Measurements from ENCODE around the gene PLIN1. TPM values are rescaled to one million over a fixed set of nuclear protein-coding genes. Genes with fewer than 3 reads are reported as not detected.

PLIN1 gene
- total RNA-seq, 1 donor from 2014 or later: 4.7 TPM

DNA sequence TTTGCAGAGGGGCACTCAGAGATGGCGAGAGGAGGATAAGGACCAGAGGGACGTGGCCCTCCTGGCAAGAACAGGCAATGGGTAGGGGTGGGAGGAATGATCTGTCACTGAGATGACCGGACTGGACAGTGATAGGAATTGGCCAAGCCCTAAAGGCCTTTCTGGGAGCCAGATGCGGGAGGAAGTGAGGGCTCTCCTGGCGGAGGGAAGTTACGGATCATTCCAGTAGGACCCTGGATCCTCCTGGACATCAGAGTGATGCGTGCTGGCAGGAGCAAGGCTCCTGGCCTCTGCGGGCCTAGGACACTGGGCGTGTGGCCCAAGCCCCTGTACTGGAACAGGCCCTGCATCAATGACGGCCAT, 47.3 kb downstream of the PLIN1 start:
- DNase-seq: no peak
- no peak for ATAC-seq
- intact Hi-C loops (cut with micrococcal nuclease): no loop called here

DNA sequence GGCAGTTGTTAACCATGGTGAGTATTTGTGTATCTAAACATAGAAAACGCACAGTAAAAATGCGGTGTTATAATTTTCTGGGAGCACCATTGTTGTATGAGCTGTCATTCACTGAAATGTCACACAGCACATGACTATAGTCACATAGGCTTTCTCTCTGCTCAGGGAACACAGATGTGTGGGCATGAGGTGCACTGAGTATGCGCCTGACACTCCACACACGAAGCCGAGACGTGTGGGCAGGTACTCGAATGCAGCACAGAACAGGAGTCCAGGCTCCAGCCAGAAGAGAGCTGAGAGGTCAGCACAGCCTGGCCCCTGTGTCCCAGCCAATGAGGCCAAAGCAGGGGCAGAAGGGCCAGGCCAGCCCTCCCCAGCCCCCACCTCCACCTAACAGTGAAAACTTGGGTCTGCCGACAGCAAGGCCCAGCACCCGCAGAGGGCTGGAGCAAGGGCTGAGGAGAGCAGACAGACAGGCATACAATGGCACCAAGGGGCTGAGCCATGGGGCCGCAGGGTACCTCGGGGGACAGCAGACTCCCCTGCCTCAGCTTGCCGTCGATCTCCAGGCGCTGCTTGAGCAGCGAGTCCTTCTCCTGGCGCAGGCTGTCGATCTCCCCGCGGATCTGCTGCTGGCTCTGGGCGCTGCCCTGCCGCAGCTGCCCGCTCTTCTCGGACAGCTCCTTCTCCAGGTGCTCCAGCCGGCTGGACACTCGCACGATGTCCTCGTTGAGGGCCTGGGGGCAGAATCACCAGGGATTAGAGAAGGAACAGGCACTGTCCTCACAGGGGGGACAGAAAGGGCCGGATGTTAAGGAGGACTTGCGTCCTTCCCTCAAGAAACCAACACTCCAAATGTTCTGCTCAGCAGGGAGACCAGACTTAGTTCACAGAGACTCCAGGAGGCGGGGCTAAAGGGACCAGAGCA, 47.9 kb downstream of the PLIN1 start:
- intact Hi-C loops (cut with micrococcal nuclease): no loop called here
- ATAC-seq: no peak
- DNase-seq: no peak

GRCh38 chr15:89630260-89630659, 48.9 kb downstream of the PLIN1 start:
- DNase-seq (no peak), ATAC-seq (no peak)
- intact Hi-C loops (cut with micrococcal nuclease): no loop called here

DNA sequence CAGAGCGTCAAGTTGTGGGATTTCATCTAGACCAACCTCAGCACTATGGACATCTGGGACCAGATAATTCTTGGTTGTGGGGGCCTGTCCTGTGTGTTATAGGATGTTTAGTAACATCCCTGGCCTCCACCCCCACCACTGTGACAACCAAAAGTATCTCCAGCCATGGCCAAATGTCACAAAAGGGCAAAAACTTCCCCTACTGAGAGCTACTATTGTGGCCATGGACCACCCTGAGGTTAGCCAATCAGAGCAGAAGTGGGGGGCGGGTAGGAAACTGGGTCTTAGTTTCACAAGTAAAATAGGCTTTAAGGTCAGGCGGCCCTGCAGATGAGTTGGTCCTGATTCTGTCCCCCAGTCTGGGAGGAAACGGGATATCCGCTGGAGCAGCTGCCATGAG, 49.3 kb downstream of the PLIN1 start:
- DNase-seq: no peak
- no peak for ATAC-seq
- intact Hi-C loops (cut with micrococcal nuclease): no loop called here

- DNase-seq (no peak), ATAC-seq (no peak)
- intact Hi-C loops (cut with micrococcal nuclease): no loop called here
These were observed 50.1 kb downstream of the PLIN1 start for GRCh38 chr15:89628806-89629715.

GRCh38 chr15:89628301-89628700, 50.9 kb downstream of the PLIN1 start:
- DNase-seq: no peak
- ATAC-seq: no peak
- intact Hi-C loops (cut with micrococcal nuclease): no loop called here

- DNase-seq (no peak), ATAC-seq (no peak)
- intact Hi-C loops (cut with micrococcal nuclease): no loop called here
These were observed 51.8 kb downstream of the PLIN1 start for GRCh38 chr15:89627256-89627970.

- ATAC-seq (no peak), DNase-seq (no peak)
- intact Hi-C loops (cut with micrococcal nuclease): no loop called here
These were observed 53.5 kb downstream of the PLIN1 start for GRCh38 chr15:89625716-89626115.

- intact Hi-C loops (cut with micrococcal nuclease): no loop called here
- DNase-seq (no peak), ATAC-seq (no peak)
These were observed 56.0 kb downstream of the PLIN1 start for GRCh38 chr15:89623165-89623564.

GRCh38 chr15:89621547-89621946, 57.6 kb downstream of the PLIN1 start:
- ATAC-seq (no peak), DNase-seq (no peak)
- intact Hi-C loops (cut with micrococcal nuclease): no loop called here

DNA sequence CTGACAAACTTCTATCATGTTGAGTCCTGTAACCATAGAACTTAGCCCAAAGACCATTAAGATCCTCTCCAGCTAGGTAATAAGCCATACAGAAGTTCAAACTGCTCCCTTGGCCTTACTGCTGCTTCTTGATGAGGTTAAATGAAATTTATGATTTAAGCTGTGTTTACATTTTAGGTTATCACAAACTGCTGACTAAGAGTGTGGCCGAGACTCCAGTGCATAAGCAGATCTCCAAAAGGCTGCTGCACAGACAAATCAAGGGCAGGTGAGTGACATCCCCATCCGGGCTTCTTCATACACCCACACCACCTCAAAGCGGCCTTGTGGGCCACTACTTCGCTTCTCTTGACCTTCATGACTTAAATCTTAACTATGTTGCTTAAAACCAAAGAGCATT, 62.9 kb downstream of the PLIN1 start:
- intact Hi-C loops (cut with micrococcal nuclease): no loop called here
- no peak for ATAC-seq

DNA sequence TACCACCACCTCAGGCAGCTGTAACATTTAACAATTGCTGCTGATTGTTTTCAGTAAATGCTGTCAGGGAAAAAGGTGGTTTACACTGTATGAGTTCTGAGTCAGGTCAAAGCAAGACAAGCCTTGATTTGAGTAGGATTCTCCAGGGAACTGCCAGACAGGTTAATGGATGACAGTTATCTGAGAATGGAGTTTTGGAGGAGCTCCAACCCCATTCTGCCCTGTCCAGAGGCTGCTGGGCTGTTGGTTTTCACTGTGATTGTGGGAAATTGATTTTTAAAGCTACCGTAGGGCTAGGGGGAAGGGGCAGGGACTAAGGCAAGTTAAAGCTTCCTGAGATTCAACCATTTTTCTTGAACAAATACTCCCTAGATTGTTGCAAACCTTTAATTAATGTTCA, 64.0 kb downstream of the PLIN1 start:
- intact Hi-C loops (cut with micrococcal nuclease): no loop called here
- DNase-seq: no peak
- no peak for ATAC-seq

More for the DNA sequence above, 62.9 kb downstream of the PLIN1 start:
- DNase-seq: no peak

Other genes starting within 250 kb of the PLIN1 start
- not detected for gene RHCG, start 182.8 kb downstream of the PLIN1 start, total RNA-seq
- gene TICRR, start 103.9 kb downstream of the PLIN1 start, total RNA-seq: 0.12 TPM
- gene KIF7, start 23.9 kb downstream of the PLIN1 start, total RNA-seq: 2.2 TPM
- gene PEX11A, start 11.4 kb upstream of the PLIN1 start, total RNA-seq: 13.9 TPM
- not detected for gene WDR93, start 11.4 kb upstream of the PLIN1 start, total RNA-seq
- gene MESP1, start 71.9 kb upstream of the PLIN1 start, total RNA-seq: 8.4 TPM
- 0.20 TPM for gene MESP2, start 97.0 kb upstream of the PLIN1 start, total RNA-seq
- 7.7 TPM for gene ANPEP, start 135.5 kb upstream of the PLIN1 start, total RNA-seq
- 46.6 TPM for gene AP3S2, start 214.6 kb upstream of the PLIN1 start, total RNA-seq
- 11.3 TPM for gene ARPIN, start 233.6 kb upstream of the PLIN1 start, total RNA-seq